HCT116 (cell line): Measurements from ENCODE around the gene KRTAP29-1.

ENCODE experiments used
- CTCF ChIP-seq, 3 experiments: fragments of 200-600 bp in 1 of 3; sonication (generic) in 1 of 3; IDR thresholded peaks in 2 of 3; conservative IDR thresholded peaks in 1 of 3; 2 replicates each; pipeline ENCODE4 v1.5.1; 2012 to 2017; ENCODE audit warnings: low read depth in 2 of 3, low read length in 2 of 3, antibody characterized with exemption in 1 of 3, borderline replicate concordance in 1 of 3, control low read depth in 1 of 3, mild to moderate bottlenecking in 1 of 3, mixed read lengths in 1 of 3, mixed run types in 1 of 3, moderate library complexity in 1 of 3; ENCODE audit not compliant: insufficient read depth in 1 of 3
- EZH2 ChIP-seq: fragments of 200-600 bp; sonication (generic); IDR thresholded peaks from 2 replicates; pipeline ENCODE4 v1.6.1; 2017; ENCODE audit warnings: antibody characterized with exemption, mixed run types
- MAX ChIP-seq: IDR thresholded peaks from 2 replicates; pipeline ENCODE4 v1.6.1; 2012
- RAD21 ChIP-seq: IDR thresholded peaks from 2 replicates; pipeline ENCODE4 v1.6.1; 2012; ENCODE audit warnings: low read depth, mild to moderate bottlenecking
- REST ChIP-seq: IDR thresholded peaks from 2 replicates; pipeline ENCODE4 v1.6.1; 2012; ENCODE audit warnings: low read depth
- YY1 ChIP-seq: IDR thresholded peaks from 2 replicates; pipeline ENCODE4 v1.6.1; 2011; ENCODE audit warnings: low read length, low read depth, moderate library complexity, mild to moderate bottlenecking; ENCODE audit not compliant: insufficient replicate concordance; ENCODE audit errors: extremely low read depth

GRCh38 chr17:41332239-41332638 lies 29.6 kb upstream of the KRTAP29-1 start:
- TF ChIP-seq CTCF (IDR thresholded peaks at IDR 0.05 in 2 of 3, conservative IDR thresholded peaks at IDR 0.05 in 1 of 3; ENCODE audit: borderline replicate concordance in 1 of 3, insufficient read depth in 1 of 3, low read depth in 2 of 3, low read length in 2 of 3) (no peak), REST (no peak), RAD21 (no peak), EZH2 (no peak), MAX (no peak), YY1 (no peak)
